SW480 (cell line): Measurements from ENCODE around the gene MTF2.

ENCODE experiments used
- DNase-seq: peaks from one replicate; pipeline ENCODE4 v3.0.0-alpha.2; 2016; ENCODE audit warnings: low spot score

Gene MTF2

GRCh38 chr1:93083979-93084378, 4.9 kb downstream of the MTF2 start:
- no peak for DNase-seq

DNA sequence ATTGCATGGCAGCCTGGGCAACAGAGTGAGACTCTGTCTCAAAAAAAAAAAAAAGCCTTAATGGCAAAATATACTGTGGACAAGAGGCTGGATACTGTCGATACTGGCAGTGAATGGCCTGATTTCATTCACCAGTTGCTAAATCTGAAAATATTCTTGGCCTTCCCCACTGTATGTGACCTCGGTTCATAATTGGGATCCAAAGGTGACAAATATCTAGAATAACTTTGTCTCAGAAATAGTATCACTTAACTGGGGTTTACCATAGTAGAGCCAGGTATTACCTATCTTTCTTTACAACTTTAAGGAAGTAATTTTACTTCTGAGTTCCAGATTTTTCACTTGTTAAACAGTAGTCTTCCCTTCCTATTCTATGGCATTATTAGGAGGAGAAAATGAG, 8.4 kb downstream of the MTF2 start:
- no peak for DNase-seq

- DNase-seq = no peak
These were observed 14.4 kb downstream of the MTF2 start for GRCh38 chr1:93093332-93094006.

DNA sequence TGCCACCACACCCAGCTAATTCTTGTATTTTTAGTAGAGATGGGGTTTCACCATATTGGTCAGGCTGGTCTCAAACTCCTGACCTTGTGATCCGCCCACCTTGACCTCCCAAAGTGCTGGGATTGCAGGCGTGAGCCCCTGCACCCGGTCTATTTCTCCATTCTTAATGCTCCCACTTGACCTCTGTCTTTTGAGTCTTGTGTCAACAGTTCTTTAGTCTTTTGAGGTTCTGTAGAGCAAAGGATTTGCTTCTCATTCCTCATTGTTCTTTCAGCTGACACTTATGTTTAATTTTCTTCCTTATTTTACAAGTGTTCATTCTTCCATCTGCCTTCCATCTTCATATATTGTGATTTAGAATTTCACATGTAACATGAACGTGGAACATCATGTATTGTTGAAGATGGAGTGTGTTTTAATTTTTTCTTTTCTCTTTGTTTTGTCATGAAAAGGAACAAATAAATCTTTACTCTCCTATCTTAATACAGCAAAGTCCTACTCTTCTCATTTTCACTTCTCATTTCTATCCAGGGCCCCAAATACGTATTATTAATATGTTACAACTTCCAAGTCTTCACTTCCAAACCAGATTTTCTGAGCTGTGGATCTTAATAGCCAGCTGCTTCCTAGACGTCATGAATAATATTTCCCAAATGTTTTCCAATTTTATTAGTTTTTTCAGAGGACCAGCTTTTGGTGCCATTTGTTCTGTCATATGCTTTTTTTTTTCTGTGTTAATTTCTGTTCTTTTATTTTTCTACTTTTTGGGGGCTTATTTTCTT, 16.9 kb downstream of the MTF2 start:
- DNase-seq = no peak

GRCh38 chr1:93102142-93102541, 23.1 kb downstream of the MTF2 start:
- no peak for DNase-seq

DNA sequence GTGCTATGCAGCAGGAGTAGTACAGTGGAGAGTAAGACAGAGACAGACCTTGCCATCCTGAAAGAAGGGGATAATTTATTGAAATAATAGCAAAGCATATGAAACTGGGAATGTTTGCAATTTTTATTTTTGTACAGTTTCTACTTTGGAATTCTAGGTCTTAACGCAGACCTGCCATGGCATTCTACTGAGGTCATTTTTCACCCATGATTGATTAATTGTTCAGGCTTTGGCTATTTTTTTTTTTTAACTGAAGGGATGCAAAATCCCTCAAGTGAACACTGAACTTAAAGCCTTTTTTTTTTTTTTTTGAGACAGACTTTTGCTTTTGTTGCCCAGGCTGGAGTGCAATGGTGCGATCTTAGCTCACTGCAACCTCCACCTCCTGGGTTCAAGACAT, 27.1 kb downstream of the MTF2 start:
- no peak for DNase-seq

DNA sequence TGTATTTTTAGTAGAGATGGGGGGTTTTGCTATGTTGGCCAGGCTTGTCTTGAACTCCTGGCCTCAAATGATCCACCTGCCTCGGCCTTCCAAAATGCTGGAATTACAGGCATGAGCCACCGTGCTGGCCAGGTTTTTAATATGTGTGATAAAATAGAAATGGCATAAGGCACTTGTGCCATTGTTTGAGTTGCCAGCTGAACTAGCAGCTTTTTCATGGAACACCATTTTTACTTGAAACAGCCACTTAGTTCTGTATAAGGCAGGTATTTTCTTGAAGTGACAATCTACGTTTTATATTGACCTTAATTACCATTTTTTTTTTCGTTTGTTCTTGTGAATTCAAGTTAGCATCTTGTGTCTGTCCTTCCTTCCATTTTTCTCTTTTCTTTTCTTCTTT, 28.3 kb downstream of the MTF2 start:
- no peak for DNase-seq

DNA sequence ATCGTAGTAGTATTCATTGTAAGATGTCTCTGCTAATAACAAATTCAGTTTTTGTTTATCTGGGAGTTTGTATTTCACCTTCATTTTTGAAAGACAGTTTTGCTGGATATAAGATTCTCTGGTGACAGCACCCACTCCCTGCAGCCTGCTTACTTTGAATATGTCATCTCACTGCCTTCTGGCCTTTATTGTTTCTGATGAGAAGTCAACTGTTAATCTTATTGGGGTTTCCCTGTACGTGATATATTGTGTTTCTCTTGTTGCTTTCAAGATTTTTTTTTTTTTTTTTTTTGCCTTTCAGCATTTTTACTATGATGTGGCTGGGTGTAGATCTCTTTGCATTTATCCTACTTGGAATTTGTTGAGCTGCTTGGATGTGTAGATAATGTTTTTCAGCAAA, 29.3 kb downstream of the MTF2 start:
- no peak for DNase-seq

GRCh38 chr1:93109578-93109977, 30.5 kb downstream of the MTF2 start:
- no peak for DNase-seq

GRCh38 chr1:93111065-93111464, 32.0 kb downstream of the MTF2 start:
- no peak for DNase-seq

GRCh38 chr1:93111561-93111960, 32.5 kb downstream of the MTF2 start:
- DNase-seq = no peak

GRCh38 chr1:93113127-93113526, 34.0 kb downstream of the MTF2 start:
- DNase-seq = no peak

DNA sequence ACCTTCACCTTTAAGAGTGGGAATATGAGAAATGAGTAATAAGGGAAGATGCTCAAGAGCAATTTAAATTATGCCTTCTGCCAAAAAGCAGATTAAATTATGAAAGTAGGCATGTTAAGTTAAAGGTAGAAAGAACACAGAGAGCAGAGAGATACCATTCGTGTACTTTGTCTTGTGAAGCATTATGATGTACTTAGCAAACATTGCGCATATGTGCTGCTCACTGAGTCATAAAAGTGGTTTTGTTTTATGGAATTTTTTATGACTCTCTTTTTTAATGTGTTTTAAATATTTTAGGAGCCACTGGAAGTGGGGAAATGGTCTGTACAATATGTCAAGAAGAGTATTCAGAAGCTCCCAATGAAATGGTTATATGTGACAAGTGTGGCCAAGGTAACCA, 35.3 kb downstream of the MTF2 start:
- no peak for DNase-seq

DNA sequence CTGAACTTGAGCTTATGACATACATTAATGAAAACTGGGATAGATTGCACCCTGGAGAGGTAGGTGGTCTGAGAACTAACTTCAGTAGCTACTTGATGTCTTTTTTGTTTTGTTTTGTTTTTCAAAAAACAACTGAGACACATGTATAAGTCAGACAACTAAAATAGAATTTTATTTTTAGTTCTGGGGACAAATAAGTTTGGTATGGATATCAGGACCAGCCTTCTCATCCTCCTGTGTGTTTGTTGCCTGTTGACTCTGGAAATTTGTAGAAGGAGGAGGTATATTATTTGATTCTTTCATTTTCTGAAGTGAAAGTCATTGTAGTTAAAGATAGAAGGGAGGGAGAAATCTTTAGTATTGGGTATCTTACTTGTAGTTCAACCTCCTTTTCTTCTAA, 41.5 kb downstream of the MTF2 start:
- no peak for DNase-seq

GRCh38 chr1:93123201-93123783, 44.2 kb downstream of the MTF2 start:
- DNase-seq = no peak

GRCh38 chr1:93124556-93125355, 45.7 kb downstream of the MTF2 start:
- DNase-seq = no peak

GRCh38 chr1:93129507-93130099, 50.5 kb downstream of the MTF2 start:
- DNase-seq = no peak

- no peak for DNase-seq
These were observed 53.6 kb downstream of the MTF2 start for GRCh38 chr1:93132638-93133037.

GRCh38 chr1:93136445-93136844, 57.4 kb downstream of the MTF2 start:
- no peak for DNase-seq

DNA sequence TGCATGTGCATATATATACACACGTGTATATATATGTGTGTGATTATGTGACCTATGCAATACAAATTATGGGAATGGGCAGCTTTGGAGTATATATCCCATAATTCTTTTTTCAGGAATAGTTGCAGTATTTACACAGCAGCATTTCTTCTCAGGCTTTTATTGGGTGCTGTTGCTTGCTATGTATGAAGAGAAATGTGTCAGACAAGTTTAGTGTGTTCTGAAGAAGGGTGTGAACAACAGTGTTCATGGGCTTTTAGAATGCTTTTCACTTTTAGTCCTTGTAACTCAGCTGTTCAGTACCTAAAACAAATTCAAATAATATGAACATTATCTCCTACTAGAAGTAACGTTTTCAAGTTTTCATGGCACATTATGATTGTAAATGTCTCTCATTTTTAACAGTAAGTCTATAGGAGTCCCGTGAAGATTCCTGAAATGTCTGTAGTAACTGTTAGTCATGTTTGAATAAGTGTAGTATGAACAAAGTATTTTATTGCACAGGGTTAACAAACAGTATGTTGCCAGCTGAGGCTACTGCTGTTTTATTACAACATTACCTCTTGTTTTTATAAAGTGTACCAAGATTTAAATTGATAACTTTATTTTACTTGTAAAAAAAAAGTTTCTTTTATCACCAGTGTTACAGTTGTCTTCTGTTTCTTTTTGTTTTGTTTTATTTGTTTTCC, 58.7 kb downstream of the MTF2 start:
- no peak for DNase-seq

GRCh38 chr1:93140106-93140505, 61.0 kb downstream of the MTF2 start:
- no peak for DNase-seq

- no peak for DNase-seq
These were observed 63.1 kb downstream of the MTF2 start for GRCh38 chr1:93142161-93142560.
